Sciatic nerve (tissue), 2 donors: ENCODE measurements around the gene RFX6. TPM values are rescaled to one million over a fixed set of nuclear protein-coding genes. Genes with fewer than 3 reads are reported as not detected.
"Not testable (repeated sequence)": the region's sequence is repeated elsewhere in the genome, so short reads cannot be mapped to it uniquely, and the experiment has no call there.

Experiments
- ATAC-seq: fragments of 200-7000 bp; cut with Tn5 transposase; one replicate; pipeline ENCODE4 v1.9.1; 2020; ENCODE audit warnings: mild to moderate bottlenecking, moderate library complexity
- DNase-seq: peaks from one replicate; pipeline ENCODE4 v3.0.0-alpha.2; 2020; ENCODE audit warnings: low spot score
- intact Hi-C: fragments of 100-400 bp; cut with DNase I; formaldehyde crosslinking; loops from one replicate; pipeline ENCODE4 v1.14.2; 2022
- total RNA-seq: library from RNA; stranded (reverse); fragmentation: NEBNext Ultra II Directional; extraction: Animal tissue kit (Norgen Biotek cat#: 25700); gene quantifications from one replicate; pipeline ENCODE4 v1.2.1, GENCODE V29; 2021
- donor health status: DM: no; HTN: no; CAD: no.
- donor health status: DM: no; HTN: no; CAD: no.

Gene RFX6
- total RNA-seq = not detected

DNA sequence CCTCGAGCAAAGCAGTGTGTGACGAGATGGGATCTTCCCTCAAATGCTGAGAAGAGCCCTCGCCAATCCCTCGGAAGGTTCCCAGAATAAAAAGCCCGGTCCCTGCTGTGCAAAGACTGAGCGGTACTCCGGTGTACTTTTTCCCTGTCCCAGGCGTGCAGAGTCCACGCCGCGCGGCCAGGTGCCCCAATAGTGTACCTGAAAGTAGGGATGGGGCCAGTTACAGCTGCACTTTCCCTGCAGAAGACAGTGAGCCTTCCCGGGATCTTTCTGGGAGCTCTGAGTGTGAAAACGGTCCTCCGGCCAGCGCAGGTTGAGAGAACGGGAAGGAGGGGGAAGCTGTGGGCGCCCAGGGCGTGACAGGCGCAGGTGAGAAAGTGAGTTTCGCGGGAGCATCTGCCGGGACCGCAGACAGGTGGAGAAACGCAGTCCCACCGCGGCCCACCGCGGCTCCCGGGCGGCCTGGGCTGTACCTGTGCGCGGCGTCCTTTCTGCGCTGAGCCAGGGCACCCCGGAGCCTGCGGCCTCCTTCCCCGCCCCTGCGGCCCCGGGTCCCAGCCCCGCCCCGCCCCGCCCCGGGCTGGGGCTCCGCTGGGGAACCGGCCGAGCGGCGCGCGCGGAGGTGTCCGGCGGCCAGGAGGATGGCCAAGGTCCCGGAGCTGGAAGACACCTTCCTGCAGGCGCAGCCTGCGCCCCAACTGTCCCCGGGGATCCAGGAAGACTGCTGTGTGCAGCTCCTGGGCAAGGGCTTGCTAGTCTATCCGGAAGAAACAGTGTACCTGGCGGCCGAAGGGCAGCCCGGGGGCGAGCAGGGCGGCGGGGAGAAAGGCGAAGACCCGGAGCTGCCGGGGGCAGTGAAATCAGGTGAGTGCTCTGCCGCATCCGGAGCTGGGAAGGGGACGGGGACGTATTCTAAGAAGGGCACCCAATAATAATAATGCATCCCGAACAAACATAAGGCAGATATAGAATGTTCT is at the start of gene RFX6:
Gene RFX6 (plus strand): TSS at position 608 of the 977 bp plus-strand sequence. CDS start 34 bp downstream, at position 642.
- no peak for DNase-seq
- ATAC-seq = no peak
- intact Hi-C loops = no loop called here

DNA sequence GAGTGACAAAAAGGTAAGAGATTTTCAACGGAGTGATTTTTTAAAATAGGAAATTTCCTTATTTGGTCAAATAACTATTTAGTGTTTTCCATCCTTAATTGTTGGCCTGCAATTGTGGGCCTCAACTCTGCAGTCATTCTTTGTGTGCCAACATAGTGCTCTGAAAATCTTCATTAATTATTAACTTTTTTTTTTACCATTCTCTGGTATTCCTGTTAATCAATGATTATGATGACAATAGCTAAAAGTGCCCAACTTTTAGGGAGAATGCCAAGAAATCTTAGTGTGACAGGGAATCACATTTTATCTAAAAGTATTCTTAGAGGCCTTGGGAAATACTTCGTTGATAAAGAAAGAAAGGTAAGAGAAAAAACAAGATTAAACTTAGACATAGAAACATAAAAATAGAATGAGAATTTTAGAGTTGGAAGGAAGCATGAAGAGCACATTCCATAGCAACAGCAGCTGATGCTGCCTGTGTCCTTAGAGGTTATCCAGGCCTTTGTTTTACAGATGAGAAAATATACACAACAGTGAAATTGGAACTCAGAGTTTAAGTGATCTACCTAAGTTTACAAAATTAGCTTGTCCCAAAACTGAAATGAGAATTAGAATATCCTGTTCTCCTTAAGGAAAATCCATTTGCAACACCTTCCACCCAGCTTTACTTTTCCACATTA is 49.3 kb upstream of the RFX6 start:
- no peak for DNase-seq
- ATAC-seq = no peak
- intact Hi-C loops = no loop called here

DNA sequence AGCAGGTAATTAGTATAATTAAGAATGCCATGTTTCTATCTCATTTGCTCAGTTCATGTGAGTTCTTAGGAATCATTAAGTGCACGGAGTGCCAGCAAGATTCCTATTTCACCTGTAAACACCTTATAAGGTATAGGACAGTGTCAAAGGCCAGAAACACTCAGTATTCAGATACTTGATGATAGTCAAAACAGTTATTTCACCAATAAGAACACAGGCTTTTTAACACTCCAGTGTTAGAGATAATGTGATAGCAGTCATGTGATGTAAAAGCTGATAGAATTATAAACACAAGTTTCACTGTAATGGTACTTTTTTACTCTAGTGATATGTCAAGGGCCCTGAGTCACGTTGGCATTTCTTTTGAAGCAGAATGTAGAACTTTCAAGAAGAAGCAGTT is 48.1 kb upstream of the RFX6 start, which contains the start of gene GPRC6A:
Gene GPRC6A (minus strand): TSS at position 101 of the 400 bp plus-strand sequence. CDS start 70 bp downstream, at position 31.
- no peak for ATAC-seq
- intact Hi-C loops = no loop called here
- no peak for DNase-seq

DNA sequence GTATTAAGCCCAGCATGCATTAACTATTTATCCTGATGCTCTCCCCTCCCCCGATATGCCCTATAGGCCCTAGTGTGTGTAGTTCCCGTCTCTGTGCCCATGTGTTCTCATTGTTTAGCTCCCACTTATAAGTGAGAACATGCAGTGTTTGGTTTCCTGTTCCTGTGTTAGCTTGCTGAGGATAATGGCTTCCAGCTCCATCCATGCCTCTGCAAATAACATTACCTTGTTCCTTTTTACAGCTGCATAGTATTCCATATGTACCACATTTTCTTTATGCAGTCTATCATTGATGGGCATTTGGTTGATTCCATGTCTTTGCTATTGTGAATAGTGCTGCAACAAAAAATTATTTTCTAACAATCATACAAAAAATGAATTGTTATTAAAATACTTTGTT is 42.5 kb upstream of the RFX6 start:
- DNase-seq, intact Hi-C loops, ATAC-seq: not testable (repeated sequence)

DNA sequence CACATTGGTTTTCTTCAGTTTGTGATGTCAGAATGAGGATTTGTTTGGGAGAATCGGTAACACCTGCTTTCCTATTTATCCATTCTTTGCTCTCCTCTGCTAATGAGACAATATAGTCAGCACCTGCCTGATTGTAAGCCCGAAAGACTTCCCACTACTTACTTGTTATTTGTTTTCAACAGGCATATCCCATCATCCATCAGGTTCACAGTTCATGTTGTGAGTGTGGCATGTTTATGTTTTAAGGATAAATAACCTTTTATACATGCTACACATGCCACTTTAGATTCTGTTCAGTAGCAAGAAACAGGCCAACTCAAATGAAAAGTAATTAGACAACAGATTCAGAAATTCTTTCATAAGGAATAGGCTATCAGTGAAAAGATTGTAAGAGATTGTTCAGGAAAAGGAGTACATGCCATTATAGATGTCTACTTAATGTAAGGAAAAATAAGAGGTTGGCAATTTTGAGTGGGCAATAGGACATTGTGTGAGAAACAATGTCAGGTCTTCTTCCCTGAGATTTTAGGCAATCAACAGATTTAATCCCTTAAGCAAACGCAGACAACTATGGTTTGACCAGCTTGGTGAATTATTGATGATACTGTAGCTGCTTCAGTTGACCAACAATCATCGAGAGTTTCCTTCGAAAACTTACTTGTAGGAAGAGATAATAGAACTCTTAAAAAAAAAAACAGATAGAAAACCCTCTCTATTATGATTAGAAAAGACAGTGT is 40.3 kb upstream of the RFX6 start:
- DNase-seq (no peak), ATAC-seq (no peak)
- intact Hi-C loops = no loop called here

DNA sequence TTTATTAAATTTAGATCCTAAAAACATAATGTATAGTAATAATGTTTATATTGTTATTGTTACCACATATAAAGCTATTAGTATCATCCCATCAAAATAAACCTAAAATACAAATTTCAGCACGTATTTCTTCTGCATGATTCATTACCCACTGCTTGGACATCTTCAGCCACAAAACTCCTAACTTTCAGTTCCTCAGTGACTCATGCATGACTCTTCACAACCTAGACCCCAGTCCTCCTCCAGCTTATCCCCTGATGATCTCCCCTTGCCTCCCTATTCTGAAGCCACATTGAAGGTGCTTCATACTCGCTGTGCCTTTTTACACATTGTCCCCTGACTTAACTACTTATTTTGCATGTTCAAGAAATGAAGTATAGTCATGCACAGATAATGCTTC is 37.0 kb upstream of the RFX6 start:
- no peak for ATAC-seq
- DNase-seq = no peak
- intact Hi-C loops = no loop called here

DNA sequence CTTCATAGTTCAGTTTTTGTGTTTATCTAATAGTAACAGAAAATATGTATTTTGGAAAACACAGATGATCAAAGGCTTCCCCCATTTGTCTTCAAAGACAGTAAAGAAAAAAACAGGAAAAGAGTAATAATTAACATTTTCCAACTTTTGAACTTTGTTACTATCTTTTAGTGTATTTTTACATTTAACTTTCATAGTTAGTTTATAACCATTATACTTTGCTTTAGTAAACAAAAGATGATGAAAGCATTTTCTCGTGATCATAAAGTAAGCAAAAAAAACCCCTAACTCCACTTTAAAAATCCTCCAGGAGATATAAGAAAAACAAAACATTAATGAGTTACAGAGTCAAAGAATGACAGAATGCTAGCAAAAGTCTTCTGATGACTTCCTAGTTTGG is 34.6 kb upstream of the RFX6 start:
- intact Hi-C loops = no loop called here
- DNase-seq = no peak
- no peak for ATAC-seq

GRCh38 chr6:116847227-116847626 is 29.8 kb upstream of the RFX6 start:
- no peak for DNase-seq
- intact Hi-C loops = no loop called here
- ATAC-seq = peak; percentile 67

DNA sequence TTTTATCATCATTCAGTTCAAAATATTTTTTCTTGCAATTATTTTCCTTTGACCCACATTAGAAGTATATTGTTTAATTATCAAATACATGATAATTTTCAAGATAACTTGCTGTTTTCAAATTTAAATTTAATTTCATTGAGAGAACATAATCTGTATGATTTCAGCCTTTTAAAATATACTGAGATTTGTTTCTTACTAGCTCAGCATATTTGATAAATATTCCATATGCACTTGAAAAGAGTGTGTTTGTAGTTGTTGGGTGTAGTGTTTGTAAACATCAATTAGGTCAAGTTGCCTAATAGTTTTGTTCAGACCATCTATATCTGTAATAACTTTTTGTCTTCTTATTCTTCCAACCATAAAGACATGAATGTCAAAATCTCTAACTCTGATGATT is 19.0 kb upstream of the RFX6 start:
- intact Hi-C loops = no loop called here
- DNase-seq (no peak), ATAC-seq (no peak)

- no peak for ATAC-seq
- intact Hi-C loops = no loop called here
- DNase-seq = no peak
These were observed 17.8 kb upstream of the RFX6 start for GRCh38 chr6:116859264-116859663.

DNA sequence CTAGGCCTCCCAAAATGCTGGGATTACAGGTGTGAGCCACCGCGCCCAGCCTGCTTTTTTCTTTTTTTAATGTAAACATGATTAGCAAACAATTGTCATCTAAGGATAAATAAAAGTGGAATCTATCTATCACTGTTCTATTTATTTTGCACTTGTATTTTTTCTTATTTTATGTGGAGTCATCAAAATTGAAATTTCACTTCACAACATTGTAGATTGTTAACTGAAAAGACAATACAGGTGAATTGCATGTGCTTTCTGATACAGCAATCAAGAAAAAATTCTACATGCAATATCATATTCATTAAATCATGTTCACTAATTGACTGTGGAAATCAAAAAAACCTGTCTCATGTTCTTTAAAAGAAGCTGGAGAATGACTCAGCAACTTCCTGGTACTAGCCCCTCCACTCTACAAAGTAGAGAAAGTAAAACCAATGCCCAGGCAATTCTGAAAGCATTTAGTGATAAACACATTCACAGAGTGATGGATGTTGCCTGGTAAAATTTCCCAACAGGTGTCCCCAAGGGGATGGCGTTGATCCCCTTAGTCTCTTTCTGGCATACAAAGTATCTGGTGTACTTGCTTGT is 10.7 kb upstream of the RFX6 start:
- ATAC-seq = no peak
- no peak for DNase-seq
- intact Hi-C loops = no loop called here

- DNase-seq (no peak), ATAC-seq (no peak)
- intact Hi-C loops = no loop called here
These were observed 4.3 kb upstream of the RFX6 start for GRCh38 chr6:116872771-116873170.

DNA sequence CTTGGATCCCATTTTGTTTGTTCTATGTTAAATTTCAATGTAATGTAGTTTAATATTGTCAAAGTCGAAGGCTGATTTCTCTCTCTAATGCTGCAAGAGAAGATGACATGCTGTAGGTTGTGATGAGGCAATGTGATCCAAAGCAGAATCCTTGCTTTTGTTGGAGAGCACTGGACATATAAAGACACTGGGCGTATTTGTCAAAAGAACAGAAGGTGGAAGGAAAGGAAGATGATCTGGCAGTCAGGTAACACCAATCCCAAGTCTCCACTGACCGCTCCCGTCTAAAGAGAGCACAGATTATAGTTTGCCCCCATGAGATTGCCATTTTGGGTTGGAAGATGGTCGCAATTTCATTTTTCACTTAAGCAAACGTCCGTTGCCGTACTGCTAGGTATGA is 935 bp upstream of the RFX6 start:
- intact Hi-C loops = no loop called here
- no peak for ATAC-seq
- DNase-seq = no peak

DNA sequence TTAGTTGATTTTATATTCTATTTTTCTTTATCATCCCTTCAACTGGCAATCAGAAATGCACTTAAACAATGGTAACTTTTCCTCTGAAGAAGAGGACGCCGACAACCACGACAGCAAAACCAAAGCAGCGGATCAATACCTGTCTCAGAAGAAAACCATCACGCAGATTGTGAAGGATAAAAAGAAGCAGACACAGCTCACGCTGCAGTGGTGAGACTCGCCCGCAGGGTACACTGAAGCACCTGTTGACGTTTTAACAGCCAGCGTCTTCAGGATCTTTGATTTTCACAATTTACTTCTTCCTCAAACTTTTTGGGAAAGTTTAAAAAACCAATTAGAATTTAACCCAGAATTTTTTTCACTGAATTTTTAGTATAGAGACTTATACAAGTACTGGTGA is 701 bp downstream of the RFX6 start:
- no peak for ATAC-seq
- intact Hi-C loops = no loop called here
- DNase-seq = no peak

- intact Hi-C loops = no loop called here
- DNase-seq (no peak), ATAC-seq (no peak)
These were observed 4.2 kb downstream of the RFX6 start for GRCh38 chr6:116881236-116881635.

DNA sequence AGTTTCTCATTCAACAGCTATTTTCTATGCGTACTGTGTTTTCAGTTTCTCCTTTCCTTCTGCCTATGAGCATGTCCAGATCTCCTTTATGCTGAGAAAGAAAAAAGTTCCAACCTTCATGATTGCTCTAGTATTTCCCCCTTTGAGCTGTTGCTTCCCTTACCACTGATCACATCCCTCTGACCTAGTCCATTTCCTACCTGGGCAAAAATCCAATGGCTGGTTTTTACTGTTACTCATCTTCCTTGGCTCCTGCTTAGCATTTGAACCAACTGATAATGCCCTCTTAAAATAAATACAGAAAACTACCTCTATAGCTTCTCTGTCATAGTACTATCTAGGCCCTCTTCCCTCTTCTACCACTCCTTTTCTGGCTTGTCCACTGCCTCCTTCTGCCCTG is 6.0 kb downstream of the RFX6 start:
- ATAC-seq (no peak), DNase-seq (no peak)
- intact Hi-C loops = no loop called here

DNA sequence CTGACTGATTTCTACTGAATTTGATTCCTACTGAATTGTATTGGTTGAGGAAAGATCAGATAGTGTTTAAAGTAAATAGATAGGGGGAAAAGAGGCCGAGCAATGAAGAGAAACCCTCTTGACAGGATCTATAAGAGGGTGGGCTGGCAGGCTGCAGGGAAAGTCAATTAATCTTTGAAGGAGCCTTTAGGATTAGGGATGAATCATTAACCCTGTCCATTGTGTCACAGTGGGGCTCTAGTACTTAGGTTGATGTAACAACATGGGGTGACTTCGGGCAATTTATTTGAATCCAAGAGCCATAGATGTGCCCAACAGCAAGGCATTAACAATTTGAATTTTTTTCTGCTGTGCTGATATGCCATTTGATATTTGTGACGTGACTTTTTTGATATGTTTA is 7.5 kb downstream of the RFX6 start:
- DNase-seq (no peak), ATAC-seq (no peak)
- intact Hi-C loops = no loop called here

DNA sequence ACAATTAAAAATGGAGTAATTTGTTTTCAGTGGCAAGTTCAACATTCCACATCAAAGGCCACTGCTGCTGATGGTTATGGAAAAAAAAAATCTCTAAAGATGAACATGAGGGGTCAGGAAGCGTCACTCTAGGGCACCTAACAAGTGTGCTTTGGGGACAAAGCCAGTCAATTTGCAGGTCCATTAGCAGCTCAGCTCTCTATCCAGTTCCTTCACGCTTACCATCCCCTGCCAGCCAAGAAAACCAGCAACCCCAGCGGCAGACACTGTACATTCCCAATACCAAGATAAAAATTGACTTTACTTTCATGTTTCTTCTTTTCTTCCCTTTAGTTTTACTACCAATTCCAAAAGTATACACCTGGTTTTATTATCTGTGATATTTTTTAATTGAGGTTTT is 10.1 kb downstream of the RFX6 start:
- no peak for ATAC-seq
- no peak for DNase-seq
- intact Hi-C loops = no loop called here

DNA sequence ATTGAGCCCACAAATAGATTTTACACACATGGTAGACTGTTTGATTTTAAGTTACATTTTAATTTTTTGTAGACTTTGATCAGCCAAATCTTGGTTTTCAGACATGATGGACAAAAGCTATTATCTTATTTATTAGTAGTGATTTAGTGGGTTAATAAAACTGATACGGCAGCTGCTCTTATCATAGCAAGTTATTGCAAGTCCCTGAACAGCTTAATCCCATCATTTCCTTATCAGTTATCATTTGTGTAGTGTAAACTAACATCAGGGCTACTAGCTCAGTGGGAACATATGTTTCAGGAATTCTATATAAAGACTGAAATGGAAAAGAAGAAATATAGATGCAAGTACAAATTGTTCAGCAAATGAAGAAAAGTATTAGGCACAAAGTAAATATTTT is 10.9 kb downstream of the RFX6 start:
- ATAC-seq = no peak
- no peak for DNase-seq
- intact Hi-C loops = no loop called here
